ENCODE measurements around the gene DSG2.
"Not testable (repeated sequence)": the region's sequence is repeated elsewhere in the genome, so short reads cannot be mapped to it uniquely, and the experiment has no call there.

DSG2 gene

DNA sequence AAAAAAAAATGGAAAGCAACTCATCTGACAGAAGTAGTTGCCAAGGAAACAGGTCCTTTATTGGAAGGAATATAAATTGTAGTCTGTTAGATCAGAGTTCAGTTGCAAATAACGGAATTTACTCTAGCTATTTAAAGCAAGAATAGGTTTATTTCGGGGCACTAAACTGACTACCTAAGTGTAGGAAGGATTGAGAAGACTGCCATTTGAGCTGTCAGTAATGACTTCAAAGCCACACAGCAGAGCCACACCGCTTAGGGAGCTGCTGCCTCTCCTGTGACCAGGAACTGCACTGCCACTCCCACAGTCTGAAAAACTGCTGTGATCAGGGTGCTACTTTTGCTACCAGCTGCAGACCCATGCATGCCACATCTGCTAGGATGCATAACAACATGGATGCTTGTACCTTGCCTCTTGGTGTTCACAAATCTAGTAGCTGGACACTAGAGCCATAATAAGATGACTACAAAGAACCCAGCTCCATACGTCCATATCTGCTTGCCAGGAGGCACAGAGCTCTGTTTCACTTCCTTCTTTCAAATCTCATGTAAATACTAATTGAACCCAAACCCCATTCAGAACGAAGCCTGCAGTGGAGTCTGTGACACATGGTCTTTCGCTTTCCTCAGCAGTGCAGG is 2.2 kb downstream of the DSG2 start:
- no peak overlapping the region for H3K9ac ChIP-seq (ENCODE audit: low read length)
- no peak overlapping the region for H3K27ac ChIP-seq (ENCODE audit: low read depth, low read length)
- H3K4me3 ChIP-seq (ENCODE audit: low read depth, low read length): peak overlapping the region; percentile 11

DNA sequence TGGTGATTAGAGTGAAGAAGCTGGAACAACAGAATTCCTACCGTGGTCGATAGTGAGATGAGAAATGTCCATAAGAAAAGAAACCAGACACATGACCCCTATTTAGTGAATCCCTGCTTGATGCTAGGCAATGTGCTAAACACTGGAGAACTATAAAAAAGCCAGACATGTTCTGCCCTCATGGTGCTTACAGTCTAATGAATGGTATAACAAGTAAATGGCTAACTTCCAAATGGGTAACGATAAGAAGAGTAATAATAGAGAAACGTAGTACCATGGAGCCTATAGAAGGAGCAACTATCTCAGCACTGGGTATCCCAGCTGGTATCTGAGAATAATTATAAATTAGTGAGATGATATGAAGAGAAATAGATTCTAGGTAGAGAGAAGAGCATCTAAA is 5.0 kb downstream of the DSG2 start:
- Histone ChIP-seq H3K27me3 (ENCODE audit: control insufficient read depth, insufficient read depth, low read length) (no peaks in the 10 kb centered on the region), H3K27ac (ENCODE audit: low read depth, low read length) (no peak overlapping the region), H3K4me1 (ENCODE audit: control insufficient read depth, insufficient read depth, low read length) (peaks cover 12% of the 10 kb centered on the region), H3K4me3 (ENCODE audit: low read depth, low read length) (no peak overlapping the region), H3K36me3 (ENCODE audit: control insufficient read depth, insufficient read depth, low read length) (no peaks in the 10 kb centered on the region; the same call in 1 of the 2 replicates), H3K9ac (ENCODE audit: low read length) (no peak overlapping the region), H3K9me3 (ENCODE audit: control insufficient read depth, insufficient read depth, low read depth, low read length) (no peaks in the 10 kb centered on the region)

More for the DNA sequence above, 2.2 kb downstream of the DSG2 start:
- H3K36me3 ChIP-seq (ENCODE audit: control insufficient read depth, insufficient read depth, low read length): no peaks in the 10 kb centered on the region
- no peaks in the 10 kb centered on the region for H3K9me3 ChIP-seq (ENCODE audit: control insufficient read depth, insufficient read depth, low read depth, low read length)
- H3K4me1 ChIP-seq (ENCODE audit: control insufficient read depth, insufficient read depth, low read length): peaks cover 12% of the 10 kb centered on the region
- H3K27me3 ChIP-seq (ENCODE audit: control insufficient read depth, insufficient read depth, low read length): 0 out of 2 replicates have a peak, but pooled peaks cover 8% of the 10 kb centered on the region

DNA sequence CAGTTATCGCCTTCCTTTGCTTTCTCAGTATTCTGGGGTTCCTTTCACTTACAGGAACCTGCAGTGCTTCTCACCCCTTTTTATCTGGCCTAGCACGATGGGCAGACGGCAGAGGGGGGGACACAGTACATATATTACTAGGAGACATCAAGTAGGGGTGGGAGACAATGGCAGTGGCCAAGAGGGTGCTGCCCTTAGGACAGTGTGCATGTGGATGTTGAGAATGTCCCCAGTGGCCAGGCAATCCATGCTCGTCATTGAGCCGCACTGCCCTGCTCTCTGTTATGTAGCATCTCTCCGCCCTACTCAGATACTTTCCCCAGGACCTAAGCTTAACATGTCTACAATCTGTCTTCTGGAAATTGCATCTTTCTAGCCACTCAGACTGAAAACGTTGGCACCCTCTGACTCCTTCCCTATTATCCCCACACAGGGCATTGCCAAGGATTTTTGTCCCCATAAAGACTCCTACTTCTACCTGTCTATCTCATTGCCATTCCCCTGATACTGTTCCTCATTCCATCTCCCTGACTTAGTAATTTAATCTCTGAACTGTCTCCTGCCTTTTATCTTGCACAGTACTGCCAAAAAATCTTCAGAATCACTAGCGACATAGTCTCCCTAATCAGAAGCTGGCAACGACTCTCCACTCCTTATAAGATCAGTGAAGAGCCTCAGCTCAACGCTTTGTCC is 6.6 kb downstream of the DSG2 start:
- no peaks in the 10 kb centered on the region for H3K9me3 ChIP-seq (ENCODE audit: control insufficient read depth, insufficient read depth, low read depth, low read length)
- peaks cover 9% of the 10 kb centered on the region for H3K4me1 ChIP-seq (ENCODE audit: control insufficient read depth, insufficient read depth, low read length)
- H3K9ac ChIP-seq (ENCODE audit: low read length): no peak overlapping the region
- no peak overlapping the region for H3K27ac ChIP-seq (ENCODE audit: low read depth, low read length)
- no peaks in the 10 kb centered on the region; the same call in 1 of the 2 replicates for H3K36me3 ChIP-seq (ENCODE audit: control insufficient read depth, insufficient read depth, low read length)
- H3K4me3 ChIP-seq (ENCODE audit: low read depth, low read length): no peak overlapping the region
- no peaks in the 10 kb centered on the region for H3K27me3 ChIP-seq (ENCODE audit: control insufficient read depth, insufficient read depth, low read length)

DNA sequence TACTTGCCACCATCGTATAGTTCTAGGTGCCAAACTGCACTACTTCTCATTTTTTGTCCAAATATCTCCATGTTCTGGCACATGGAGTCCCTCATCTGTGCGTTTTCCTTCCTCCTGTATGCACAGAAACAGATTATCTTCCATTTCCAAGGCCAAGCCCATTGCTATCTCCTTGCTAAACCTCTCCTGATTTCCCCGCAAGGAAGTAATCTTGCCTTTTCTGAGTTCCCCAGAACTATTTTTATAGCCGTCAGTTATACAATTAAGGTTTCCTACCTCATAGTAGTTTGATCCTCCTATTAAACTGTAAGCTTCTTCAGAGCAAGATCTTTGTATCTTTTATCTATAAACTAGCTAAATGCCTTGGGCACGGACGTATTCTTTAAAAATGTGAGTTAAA is 7.2 kb downstream of the DSG2 start:
- Histone ChIP-seq H3K36me3 (ENCODE audit: control insufficient read depth, insufficient read depth, low read length) (no peaks in the 10 kb centered on the region; the same call in 1 of the 2 replicates), H3K27ac (ENCODE audit: low read depth, low read length) (no peak overlapping the region), H3K4me1 (ENCODE audit: control insufficient read depth, insufficient read depth, low read length) (peaks cover 5% of the 10 kb centered on the region; the same call in 1 of the 2 replicates), H3K9me3 (ENCODE audit: control insufficient read depth, insufficient read depth, low read depth, low read length) (no peaks in the 10 kb centered on the region), H3K9ac (ENCODE audit: low read length) (no peak overlapping the region), H3K27me3 (ENCODE audit: control insufficient read depth, insufficient read depth, low read length) (no peaks in the 10 kb centered on the region), H3K4me3 (ENCODE audit: low read depth, low read length) (no peak overlapping the region)

DNA sequence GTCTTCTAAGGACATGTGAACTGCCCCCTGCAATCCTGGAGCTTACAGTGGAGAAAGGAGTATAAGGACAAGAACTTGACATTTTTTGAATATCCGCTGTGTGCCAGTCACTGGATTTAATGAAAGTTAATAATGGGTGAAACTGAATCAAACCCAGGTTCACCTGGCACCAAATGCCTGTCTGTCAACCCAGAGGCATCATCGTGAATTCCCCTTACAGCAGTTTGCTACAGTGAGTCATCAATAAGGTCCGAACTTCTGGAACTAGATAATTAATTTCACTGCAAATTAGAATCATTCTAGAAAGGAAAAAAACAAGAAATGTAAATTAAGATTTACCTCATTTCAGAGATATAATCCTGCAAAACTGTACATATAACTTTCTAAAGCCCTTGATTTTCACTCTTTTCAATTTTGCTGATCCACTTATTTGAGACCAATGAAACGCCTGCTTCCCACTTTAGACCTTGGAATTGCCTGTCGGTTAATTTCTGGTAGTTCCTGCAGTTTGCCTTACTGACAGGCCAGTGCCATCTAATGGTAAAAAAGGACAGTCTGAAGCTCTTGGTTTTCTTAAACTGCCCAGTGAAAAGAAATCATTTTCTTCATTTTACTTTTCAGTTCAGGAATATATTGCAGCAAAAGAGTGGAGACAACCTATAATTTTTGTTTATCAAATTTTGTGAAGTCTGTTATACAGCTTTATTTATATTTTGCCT is 8.2 kb downstream of the DSG2 start:
- no peak overlapping the region for H3K4me3 ChIP-seq (ENCODE audit: low read depth, low read length)
- H3K27ac ChIP-seq (ENCODE audit: low read depth, low read length): no peak overlapping the region
- no peaks in the 10 kb centered on the region; the same call in 1 of the 2 replicates for H3K4me1 ChIP-seq (ENCODE audit: control insufficient read depth, insufficient read depth, low read length)
- no peaks in the 10 kb centered on the region for H3K27me3 ChIP-seq (ENCODE audit: control insufficient read depth, insufficient read depth, low read length)
- H3K36me3 ChIP-seq (ENCODE audit: control insufficient read depth, insufficient read depth, low read length): no peaks in the 10 kb centered on the region; the same call in 1 of the 2 replicates
- no peaks in the 10 kb centered on the region for H3K9me3 ChIP-seq (ENCODE audit: control insufficient read depth, insufficient read depth, low read depth, low read length)
- no peak overlapping the region for H3K9ac ChIP-seq (ENCODE audit: low read length)

DNA sequence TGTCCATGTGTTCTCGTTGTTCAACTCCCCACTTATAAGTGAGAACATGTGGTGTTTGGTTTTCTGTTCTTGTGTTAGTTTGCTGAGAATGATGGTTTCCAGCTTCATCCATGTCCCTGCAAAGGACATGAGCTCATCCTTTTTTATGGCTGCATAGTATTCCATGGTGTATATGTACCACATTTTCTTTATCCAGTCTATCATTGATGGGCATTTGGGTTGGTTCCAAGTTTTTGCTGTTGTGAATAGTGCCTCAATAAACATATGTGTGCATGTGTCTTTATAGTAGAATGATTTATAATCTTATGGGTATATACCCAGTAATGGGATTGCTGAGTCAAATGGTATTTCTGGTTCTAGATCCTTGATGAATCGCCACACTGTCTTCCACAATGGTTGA is 9.1 kb downstream of the DSG2 start:
- H3K36me3 ChIP-seq (ENCODE audit: control insufficient read depth, insufficient read depth, low read length); H3K4me1 ChIP-seq (ENCODE audit: control insufficient read depth, insufficient read depth, low read length); H3K4me3 ChIP-seq (ENCODE audit: low read depth, low read length); H3K27ac ChIP-seq (ENCODE audit: low read depth, low read length); H3K9ac ChIP-seq (ENCODE audit: low read length); H3K27me3 ChIP-seq (ENCODE audit: control insufficient read depth, insufficient read depth, low read length); H3K9me3 ChIP-seq (ENCODE audit: control insufficient read depth, insufficient read depth, low read depth, low read length): not testable (repeated sequence)

DNA sequence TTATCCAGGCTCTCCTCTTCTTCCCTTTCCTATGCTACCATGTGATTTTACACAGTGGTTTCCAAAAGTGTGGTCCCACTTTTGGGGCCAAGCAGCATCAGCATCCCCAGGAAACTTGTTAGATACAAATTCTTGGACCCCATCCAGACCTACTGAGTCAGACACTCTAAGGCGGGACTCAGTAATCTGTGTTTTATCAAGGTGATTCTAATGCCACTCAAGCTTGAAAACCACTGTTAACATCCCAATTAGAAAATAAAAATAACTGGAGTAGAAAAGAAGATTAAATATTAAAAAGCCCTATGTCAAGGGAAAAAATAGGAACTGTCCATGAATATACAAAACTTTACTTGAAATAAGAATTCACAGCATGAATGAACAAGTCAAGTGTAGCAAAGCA is 10.8 kb downstream of the DSG2 start:
- Histone ChIP-seq H3K4me3 (ENCODE audit: low read depth, low read length) (no peak overlapping the region), H3K36me3 (ENCODE audit: control insufficient read depth, insufficient read depth, low read length) (no peaks in the 10 kb centered on the region; the same call in 1 of the 2 replicates)

DNA sequence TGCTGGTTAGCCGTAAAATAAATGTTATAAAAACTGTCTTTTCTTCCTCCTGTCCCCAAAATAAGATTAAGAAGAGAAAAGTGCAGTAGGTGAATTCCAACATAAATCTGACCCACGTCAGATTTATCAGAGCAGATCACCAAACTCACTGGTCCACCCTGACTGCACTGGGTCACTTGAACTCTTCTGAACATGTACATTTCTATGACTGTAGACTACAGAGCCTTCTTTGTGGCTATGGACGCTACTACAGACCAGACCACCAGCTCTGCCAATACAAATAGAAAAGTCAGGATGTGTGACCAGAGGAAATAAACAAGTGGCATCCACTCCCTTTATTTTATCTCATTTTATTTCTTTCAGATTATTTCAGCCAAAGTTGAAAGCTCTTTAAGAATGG is 11.6 kb downstream of the DSG2 start:
- Histone ChIP-seq H3K9me3 (ENCODE audit: control insufficient read depth, insufficient read depth, low read depth, low read length) (no peaks in the 10 kb centered on the region), H3K36me3 (ENCODE audit: control insufficient read depth, insufficient read depth, low read length) (no peaks in the 10 kb centered on the region; the same call in 1 of the 2 replicates), H3K4me3 (ENCODE audit: low read depth, low read length) (no peak overlapping the region), H3K9ac (ENCODE audit: low read length) (no peak overlapping the region), H3K4me1 (ENCODE audit: control insufficient read depth, insufficient read depth, low read length) (peaks cover 27% of the 10 kb centered on the region), H3K27me3 (ENCODE audit: control insufficient read depth, insufficient read depth, low read length) (no peaks in the 10 kb centered on the region), H3K27ac (ENCODE audit: low read depth, low read length) (no peak overlapping the region)

More for the DNA sequence above, 10.8 kb downstream of the DSG2 start:
- no peaks in the 10 kb centered on the region for H3K27me3 ChIP-seq (ENCODE audit: control insufficient read depth, insufficient read depth, low read length)
- H3K27ac ChIP-seq (ENCODE audit: low read depth, low read length): no peak overlapping the region
- peaks cover 23% of the 10 kb centered on the region for H3K4me1 ChIP-seq (ENCODE audit: control insufficient read depth, insufficient read depth, low read length)
- H3K9me3 ChIP-seq (ENCODE audit: control insufficient read depth, insufficient read depth, low read depth, low read length): no peaks in the 10 kb centered on the region
- H3K9ac ChIP-seq (ENCODE audit: low read length): no peak overlapping the region

DNA sequence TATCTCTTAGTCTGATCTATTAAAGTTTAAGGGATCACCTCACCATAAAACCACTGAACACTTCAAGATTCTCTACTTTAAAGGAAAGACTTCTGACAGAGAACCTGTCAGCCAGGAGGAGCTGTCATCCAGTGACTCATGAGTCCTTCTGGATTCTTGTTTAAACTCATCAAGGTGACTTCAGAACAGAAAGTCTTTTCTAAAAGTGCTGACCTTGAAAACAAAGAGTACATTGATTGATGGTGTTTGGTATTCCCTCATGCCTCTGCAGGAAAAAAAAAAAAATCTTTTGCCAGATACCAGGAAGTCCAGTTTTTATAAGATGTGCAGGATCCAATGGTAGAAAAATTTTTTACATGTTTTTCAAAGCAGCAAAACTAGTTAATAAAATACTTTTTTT is 12.3 kb downstream of the DSG2 start:
- Histone ChIP-seq H3K4me1 (ENCODE audit: control insufficient read depth, insufficient read depth, low read length) (peaks cover 27% of the 10 kb centered on the region), H3K27ac (ENCODE audit: low read depth, low read length) (no peak overlapping the region), H3K27me3 (ENCODE audit: control insufficient read depth, insufficient read depth, low read length) (no peaks in the 10 kb centered on the region)

DNA sequence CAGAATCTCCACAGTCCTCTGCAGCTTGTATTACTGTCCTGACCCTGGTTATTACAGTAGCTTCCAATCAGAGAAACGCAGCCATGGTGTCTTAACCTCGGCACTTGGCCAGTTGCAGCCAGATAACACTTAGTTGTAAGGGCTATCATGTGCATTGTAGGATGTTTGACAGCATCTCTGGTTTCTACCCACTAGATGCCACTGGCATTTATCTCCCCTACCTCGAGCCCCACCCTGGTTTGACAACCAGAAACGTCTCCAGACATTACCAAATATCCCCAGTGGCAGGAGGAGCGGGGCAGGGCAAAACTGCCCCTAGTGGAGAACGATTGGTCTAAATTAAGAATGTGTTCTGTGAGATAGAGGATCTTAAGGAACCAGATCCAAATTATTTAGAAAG is 13.1 kb downstream of the DSG2 start:
- Histone ChIP-seq H3K27me3 (ENCODE audit: control insufficient read depth, insufficient read depth, low read length) (no peaks in the 10 kb centered on the region), H3K27ac (ENCODE audit: low read depth, low read length) (no peak overlapping the region), H3K4me3 (ENCODE audit: low read depth, low read length) (no peak overlapping the region), H3K36me3 (ENCODE audit: control insufficient read depth, insufficient read depth, low read length) (no peaks in the 10 kb centered on the region), H3K9me3 (ENCODE audit: control insufficient read depth, insufficient read depth, low read depth, low read length) (no peaks in the 10 kb centered on the region), H3K4me1 (ENCODE audit: control insufficient read depth, insufficient read depth, low read length) (peaks cover 29% of the 10 kb centered on the region), H3K9ac (ENCODE audit: low read length) (no peak overlapping the region)

More for the DNA sequence above, 12.3 kb downstream of the DSG2 start:
- Histone ChIP-seq H3K9ac (ENCODE audit: low read length) (no peak overlapping the region), H3K4me3 (ENCODE audit: low read depth, low read length) (no peak overlapping the region), H3K9me3 (ENCODE audit: control insufficient read depth, insufficient read depth, low read depth, low read length) (no peaks in the 10 kb centered on the region), H3K36me3 (ENCODE audit: control insufficient read depth, insufficient read depth, low read length) (no peaks in the 10 kb centered on the region; the same call in 1 of the 2 replicates)

Measured in HUES6 (cell line).